ENCODE data around the gene DMC1. TPM values are rescaled to one million over a fixed set of nuclear protein-coding genes. Genes with fewer than 3 reads are reported as not detected.

The DMC1 gene
- total RNA-seq, 1 experiment from 2014 or later = 6.8 TPM

GRCh38 chr22:38485783-38486182 is 84.2 kb downstream of the DMC1 start:
- no peak for DNase-seq
- Histone ChIP-seq H3K27me3 (ENCODE audit: insufficient read depth, low read length) (no peaks in the 10 kb centered on the region), H2AFZ (ENCODE audit: low read length) (no peak overlapping the region), H3K23ac (ENCODE audit: insufficient read length, low read depth, low read length) (no peak overlapping the region), H3K9ac (ENCODE audit: extremely low read depth, insufficient read length, low read length) (no peak overlapping the region), H2BK120ac (ENCODE audit: low read depth, low read length, poor library complexity, severe bottlenecking) (no peak overlapping the region), H3K9me3 (ENCODE audit: control insufficient read depth, low read depth, low read length) (no peaks in the 10 kb centered on the region), H3K4ac (ENCODE audit: low read depth, low read length) (no peak overlapping the region), H4K91ac (ENCODE audit: insufficient read length, low read depth, low read length) (no peak overlapping the region), H4K5ac (ENCODE audit: insufficient read length, low read depth, low read length) (no peak overlapping the region), H3K23me2 (ENCODE audit: insufficient read length, low read depth, low read length, poor library complexity, severe bottlenecking) (no peaks in the 10 kb centered on the region), H3K4me1 (ENCODE audit: insufficient read depth, low read length) (no peaks in the 10 kb centered on the region), H2BK5ac (ENCODE audit: insufficient read length, low read length) (no peak overlapping the region), H3K18ac (ENCODE audit: insufficient read length, low read depth, low read length) (no peak overlapping the region), H3T11ph (ENCODE audit: low read length) (no peak overlapping the region), H2BK15ac (ENCODE audit: low read depth, low read length) (no peak overlapping the region), H3K27ac (ENCODE audit: insufficient read length, low read depth, low read length) (no peak overlapping the region), H2BK20ac (ENCODE audit: low read depth, low read length, poor library complexity, severe bottlenecking) (no peak overlapping the region), H3K56ac (ENCODE audit: insufficient read length, low read depth, low read length) (no peak overlapping the region), H2BK12ac (ENCODE audit: insufficient read length, low read depth, low read length) (no peak overlapping the region), H3K79me2 (ENCODE audit: insufficient read depth, low read length) (no peaks in the 10 kb centered on the region), H3K14ac (ENCODE audit: insufficient read depth, low read length) (no peak overlapping the region), H4K20me1 (ENCODE audit: control insufficient read depth, insufficient read depth, insufficient read length) (no peaks in the 10 kb centered on the region), H3K79me1 (ENCODE audit: insufficient read depth, low read depth, low read length, poor library complexity, severe bottlenecking) (no peaks in the 10 kb centered on the region), H3K4me2 (ENCODE audit: insufficient read depth, insufficient read length, low read length) (no peak overlapping the region), H2AK5ac (ENCODE audit: insufficient read length, low read length) (no peak overlapping the region), H4K8ac (replicated peaks; ENCODE audit: insufficient read length, low read depth, low read length) (no peak overlapping the region)
- no peak for TF ChIP-seq CTCF (conservative IDR thresholded peaks at IDR 0.05)
- WGBS (ENCODE audit: extremely low coverage, insufficient read length, low lambda C conversion rate) = no CpG with 5 or more reads among the region's 5 CpGs
- peaks cover 20 to 35% of the 10 kb centered on the region in 2 experiments for H3K4me1 Mint-ChIP-seq
- H3K27me3 Mint-ChIP-seq (ENCODE audit: low read depth) = no peaks in the 10 kb centered on the region; the same call in 1 of the 2 replicates
- no peak overlapping the region for H3K4me3 Mint-ChIP-seq
- H3K9me3 Mint-ChIP-seq = no peaks in the 10 kb centered on the region
- peak overlapping the region in 2 of 3 experiments; percentile 34 to 94; a peak in 3 of 7 replicates for H3K27ac Mint-ChIP-seq
- H3K36me3 Mint-ChIP-seq (ENCODE audit: insufficient read depth in 1 of 3, low read depth in 3 of 3) = peaks cover 66 to 95% (median 95%) of the 10 kb centered on the region in 3 experiments
